ENCODE data around the gene SLC15A4. TPM values are rescaled to one million over a fixed set of nuclear protein-coding genes. Genes with fewer than 3 reads are reported as not detected.

SLC15A4 gene
- total RNA-seq, 1 donor from 2014 or later, result 20.3 TPM

DNA sequence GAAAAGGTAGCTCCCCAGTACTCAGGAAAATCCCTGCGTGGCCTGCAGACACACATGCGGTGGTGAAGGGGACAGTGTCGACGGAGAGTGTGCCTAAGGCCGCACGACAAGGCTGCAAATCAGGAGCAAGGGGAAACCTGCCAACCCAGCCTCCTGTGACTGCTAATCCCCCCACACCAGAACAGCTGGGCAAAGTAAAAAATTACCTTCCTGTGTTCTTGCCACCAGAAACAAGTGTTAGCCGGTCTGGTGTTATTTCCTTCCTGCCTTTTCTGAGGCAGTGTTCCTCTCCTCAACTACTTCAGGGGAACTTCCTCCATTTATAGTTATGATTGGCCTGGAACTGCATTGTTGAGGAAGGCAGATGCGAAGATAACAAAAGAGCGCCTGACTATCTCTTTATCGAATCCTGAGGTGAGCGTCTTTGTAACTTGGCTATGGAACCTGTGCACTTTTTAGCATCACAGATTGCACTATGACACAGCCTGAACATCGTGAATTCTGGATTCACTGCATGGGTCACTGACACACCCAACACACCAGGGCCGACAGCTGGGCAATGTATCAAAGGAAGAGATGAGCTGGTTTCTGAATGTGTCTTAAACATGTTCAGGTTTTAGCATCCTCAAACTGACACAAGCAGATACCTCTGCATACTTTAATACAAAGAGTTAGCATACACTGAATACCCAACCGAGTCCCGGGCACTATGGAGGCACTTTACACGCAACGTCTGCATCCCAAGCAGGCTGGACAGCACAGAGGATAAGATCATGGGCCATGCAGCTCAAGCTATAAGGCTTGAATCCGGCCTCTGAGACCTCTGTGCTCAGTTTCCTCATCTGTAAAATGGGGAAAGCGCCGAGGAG lies 28.9 kb downstream of the SLC15A4 start:
- peak in 1 of 2 donors; percentile 63 for DNase-seq (ENCODE audit: low read depth in 2 of 2)

DNA sequence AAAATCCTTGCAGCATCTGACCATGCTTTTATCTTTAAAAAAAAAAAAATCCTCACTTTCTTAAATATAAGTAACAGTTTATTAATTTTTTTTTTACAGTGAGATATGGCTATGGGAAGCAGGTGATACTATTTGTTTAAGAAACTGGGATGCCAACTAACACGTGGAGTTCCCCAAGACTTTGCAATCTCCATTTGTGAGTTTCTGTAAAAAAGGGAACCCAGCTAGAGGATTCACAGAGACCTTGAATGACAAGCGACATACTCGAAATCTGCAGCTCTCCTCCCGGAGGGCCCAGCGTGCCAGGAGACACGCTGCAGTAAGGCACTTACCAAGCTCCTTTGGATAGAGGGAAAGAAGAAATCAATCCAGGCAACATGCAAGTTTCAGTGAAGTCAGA lies 30.1 kb downstream of the SLC15A4 start:
- no peak for DNase-seq (ENCODE audit: low read depth in 2 of 2)

DNA sequence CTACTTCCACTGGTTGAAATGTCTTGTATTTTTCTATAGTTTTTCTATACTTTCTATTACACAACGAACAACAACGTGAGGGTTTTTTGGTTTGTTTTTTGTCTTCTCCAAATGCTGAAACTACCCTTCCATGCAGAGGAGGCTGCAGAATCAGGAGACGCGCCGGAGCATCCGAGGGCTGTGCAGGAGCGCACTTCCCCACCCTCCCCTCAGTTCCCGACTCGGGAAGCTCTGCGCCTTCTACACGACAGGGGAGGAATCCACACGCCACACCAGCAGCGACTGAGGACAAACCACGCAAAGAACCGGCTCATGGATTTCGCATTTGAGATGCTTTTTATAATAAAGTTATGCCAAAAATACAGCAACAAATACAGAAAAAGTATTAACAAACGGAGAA lies 30.9 kb downstream of the SLC15A4 start:
- no peak for DNase-seq (ENCODE audit: low read depth in 2 of 2)

DNA sequence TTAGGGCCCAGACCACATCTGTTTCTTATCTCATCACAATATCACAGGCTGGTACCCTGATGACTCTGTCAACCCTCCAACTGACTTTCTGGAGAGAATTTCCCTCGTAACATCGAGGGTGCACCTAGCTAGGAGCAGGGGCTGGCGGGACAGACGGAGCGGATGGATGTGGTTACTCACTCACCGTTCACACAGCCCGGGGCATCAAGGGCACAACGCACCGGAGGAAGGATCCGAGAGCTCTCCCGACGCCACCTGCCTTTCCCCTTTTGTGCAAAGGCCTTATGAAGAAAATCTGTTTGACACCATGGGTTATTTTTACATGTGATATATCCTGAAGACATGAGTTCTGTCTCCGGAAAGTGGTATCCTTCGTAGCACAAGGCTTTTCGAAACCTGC lies 31.4 kb downstream of the SLC15A4 start:
- no peak for DNase-seq (ENCODE audit: low read depth in 2 of 2)

DNA sequence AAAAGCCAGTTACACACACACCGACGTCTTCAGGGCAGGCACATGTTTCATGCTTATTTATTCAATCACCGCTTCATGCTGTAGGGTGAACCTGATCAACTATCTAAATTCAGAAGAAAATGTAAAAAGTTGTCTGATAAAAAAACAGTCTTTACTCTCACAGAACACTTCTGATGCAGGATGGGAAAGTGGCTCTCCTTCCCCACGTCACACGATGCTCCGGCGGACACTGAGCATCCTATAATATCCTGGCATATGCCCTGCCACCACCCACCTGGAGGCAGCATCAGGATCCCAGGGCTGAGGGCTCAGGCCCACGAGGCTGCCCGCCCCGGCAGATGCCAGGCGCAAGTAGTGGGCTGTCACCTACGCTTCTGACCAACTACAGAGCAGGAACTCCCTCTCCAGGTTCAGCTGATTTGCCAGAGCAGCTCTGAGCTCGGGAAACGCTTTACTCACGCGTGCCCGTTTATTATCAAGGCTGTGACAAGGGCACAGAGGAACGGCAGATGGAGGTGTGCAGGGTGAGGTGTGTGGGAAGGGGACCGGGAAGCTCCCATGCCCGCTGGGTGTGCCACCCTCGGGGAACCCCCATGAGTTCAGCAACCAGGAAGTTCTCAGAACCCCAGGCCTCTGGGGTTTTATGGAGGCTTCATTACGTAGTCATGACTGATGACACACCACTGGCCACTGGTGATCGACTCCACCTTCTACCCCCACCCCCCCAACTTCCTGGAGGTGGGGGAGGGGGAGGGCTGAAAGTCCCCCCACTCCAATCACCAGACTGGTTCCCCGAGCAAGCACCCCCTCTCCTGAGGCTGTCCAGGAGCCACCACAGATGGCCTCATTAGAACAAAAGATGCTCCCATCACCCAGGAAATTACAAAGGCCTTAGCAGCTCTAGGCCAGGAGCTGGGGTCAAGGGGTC lies 32.1 kb downstream of the SLC15A4 start:
- DNase-seq (ENCODE audit: low read depth in 2 of 2), result no peak

DNA sequence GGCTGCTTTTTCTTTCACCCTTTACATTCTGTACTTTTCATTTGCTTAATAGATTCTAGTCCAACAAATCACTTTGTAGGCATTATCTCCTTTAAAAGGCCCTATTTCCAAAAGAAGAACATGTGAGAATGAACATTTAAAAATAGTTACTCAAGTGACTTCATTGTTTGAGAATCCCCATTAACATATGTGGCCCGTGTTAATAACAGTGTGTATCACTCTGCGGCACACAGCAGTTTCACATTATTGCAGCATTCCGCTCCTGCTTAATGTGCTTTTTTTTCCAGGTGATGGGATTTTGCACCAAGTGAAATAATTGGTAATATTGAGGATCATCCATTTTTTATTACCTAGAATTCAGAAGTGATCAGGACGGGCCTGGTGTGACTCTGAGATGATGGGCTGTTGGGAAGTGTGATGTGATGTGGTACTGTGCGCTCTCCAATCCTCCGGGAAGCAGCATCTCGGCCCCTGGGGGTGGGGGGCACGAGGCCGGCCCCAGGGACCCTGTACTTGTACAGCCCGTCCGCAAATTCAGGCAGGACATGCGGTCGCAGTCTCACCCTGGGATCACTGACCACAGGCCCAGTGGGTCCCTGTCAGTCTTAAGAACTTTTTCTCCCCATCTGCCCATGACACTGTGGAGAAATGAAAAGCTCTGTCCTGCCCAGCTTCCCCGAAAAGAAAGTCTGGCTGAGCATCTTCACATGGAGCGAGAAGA lies 32.9 kb downstream of the SLC15A4 start:
- no peak for DNase-seq (ENCODE audit: low read depth in 2 of 2)

DNA sequence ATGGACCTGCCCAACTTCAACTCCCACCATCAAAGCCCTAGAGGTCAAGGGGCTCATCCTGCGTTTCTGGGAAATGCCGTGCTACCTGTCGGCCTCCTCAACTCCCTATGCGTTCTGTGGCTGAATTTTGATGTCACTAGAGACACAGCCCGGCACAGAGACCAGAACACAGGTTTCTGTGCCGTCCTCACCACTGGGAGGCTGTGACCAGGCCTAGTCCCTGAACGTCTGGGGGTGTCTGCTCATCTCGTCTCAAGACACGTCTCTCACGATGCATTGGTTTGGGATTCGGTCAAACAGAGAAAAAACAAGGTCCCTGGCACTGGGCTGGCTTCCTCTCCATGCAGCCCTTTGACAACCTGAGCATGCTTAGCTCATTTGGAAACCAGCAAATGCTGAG lies 33.5 kb downstream of the SLC15A4 start:
- no peak for DNase-seq (ENCODE audit: low read depth in 2 of 2)

DNA sequence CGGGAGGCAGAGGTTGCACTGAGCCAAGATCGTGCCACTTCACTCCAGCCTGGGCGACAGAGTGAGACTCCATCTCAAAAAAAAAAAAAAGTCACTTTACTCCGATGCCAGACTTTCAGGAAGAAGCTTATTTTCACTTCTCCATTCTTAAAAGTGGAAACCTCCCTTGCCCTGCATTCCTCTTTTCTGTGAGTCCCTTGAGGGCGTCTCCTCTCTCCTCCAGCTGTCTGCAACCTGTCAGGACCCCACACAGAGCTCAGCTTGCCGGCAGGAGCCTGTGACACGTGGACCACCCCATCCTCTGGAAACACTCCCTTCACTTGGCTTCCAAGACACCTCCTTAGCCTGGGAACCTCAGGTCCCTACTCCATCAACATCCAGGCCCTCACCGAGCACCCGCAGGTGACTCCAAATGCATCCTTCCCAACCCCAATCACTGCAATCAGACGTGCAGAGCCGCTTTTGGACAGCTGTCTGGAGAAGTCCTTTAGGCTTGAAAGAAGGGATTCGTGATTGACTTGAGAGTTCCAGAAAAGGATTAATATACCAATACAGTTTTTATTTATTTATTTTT lies 34.3 kb downstream of the SLC15A4 start:
- no peak for DNase-seq (ENCODE audit: low read depth in 2 of 2)

DNA sequence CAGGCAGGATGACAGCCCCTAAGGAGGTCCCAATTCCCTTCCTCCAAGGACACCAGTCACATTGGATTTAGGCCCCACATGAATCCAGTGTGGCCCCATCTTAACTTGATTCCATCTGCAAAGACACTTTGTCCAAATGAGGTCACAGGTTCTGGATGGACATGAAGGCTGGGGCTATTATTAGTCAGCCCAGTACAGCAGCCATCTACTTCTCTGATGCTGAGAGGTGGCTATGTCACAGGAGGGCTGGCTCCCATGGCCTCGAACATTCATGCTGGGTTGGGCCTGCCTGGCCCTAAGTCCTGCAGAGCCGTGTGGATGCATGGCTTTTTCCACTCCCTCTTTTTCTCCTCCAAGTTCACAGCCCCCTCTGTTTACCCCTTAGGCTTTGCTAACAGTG lies 35.9 kb downstream of the SLC15A4 start:
- DNase-seq (ENCODE audit: low read depth in 2 of 2), result no peak

DNA sequence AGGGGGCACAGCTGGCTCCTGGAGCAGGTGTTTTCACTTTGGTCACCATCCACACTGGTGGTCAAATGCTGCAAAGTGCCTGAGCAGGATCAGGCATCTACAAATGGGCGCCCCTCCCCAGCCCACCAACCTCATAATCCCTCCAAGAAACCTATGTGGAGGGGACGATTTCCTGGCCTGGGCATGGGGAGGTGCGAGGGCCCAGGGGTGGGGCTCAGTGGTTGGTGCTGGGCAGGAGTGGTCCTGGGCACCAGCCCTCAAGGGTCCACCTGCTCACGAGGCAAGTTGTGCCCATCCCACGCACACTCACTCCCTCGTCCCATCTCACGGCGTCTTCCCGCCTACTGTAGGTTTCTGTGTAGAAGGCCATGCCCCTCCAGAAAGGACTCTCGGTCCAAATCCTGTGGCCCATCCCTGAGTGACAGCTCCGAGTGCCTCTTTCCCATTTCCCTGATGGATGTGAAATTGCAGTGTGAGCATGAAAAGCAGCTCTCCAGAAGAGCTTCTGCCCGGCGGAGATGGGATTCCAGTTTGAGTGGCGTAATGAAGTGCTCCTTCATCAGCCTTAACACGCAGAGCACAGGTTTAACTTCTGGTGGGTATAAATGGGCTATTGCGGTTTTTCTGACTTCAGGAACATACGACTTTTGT lies 36.9 kb downstream of the SLC15A4 start:
- no peak for DNase-seq (ENCODE audit: low read depth in 2 of 2)

DNA sequence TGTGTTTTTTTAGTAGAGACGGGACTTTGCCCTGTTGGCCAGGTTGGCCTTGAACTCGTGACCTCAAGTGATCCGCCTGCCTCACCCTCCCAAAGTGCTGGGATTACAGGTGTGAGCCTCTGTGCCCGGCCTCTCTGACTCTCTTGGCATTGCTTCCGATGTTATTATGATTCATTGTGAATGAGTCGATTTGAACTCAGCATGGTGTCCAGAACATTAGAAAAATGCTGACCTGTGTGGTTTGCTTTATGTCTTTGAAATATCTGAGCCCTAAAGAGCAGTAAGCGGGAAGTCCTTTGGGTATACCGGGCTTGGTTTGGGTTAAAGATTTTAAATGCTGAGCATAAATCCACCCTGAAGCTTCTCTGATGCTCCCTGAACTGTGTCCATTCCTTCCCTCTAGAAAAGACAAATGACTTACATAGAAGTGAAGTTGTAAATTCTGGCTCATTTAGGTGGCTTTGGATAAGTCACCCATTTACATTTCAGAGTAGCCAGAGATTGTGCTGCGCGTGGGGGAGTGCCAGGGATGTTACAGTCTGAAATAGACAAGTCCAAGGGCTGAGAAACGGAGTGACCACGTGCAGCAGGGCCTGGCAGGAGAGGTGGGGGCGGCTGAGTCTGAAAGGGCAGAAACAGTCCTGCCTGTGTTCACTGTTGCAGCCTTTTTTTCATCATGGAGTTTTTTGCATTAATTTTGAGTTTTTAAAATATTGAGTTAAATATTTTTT lies 39.6 kb downstream of the SLC15A4 start:
- no peak for DNase-seq (ENCODE audit: low read depth in 2 of 2)

DNA sequence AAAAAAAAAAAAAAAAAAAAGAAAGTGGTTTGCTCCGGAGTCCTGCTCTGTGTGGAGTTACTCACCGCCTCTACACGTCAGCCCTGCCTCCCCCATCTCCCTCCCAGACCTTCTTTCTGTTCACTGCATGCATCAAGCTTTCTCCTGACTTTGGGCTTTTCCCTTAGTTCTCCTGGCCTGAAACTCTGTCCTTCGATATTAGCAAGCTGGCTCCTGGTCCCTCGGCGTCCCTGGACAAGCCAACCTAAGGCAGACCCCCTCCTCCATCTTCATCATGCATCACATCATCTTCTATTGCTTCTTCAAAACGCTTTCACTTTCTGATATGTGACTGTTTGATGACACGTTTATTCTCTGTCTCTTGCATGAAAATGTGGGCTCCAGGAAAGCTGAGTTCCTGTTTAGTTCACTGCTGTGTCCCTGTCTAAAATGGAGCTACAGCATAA lies 40.6 kb downstream of the SLC15A4 start:
- no peak for DNase-seq (ENCODE audit: low read depth in 2 of 2)

DNA sequence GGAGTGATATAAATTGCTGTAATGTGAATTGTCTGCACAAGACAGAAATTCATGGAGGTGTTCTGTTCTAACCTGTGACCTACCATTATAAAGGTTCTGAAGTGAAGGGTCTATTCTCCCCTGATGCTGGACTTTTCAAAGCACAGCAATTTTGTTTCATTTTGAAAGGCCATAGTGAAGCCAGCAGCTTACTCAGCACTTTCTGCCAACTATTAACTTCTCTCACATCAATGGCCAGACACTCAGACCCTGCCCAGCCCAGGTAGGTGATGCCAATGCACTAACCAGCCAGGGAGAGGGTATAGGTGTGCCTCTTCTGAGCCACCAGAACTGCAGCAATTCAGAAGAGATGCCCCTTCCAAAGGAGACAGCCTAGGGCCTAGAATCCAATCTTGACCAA lies 43.9 kb downstream of the SLC15A4 start:
- no peak for DNase-seq (ENCODE audit: low read depth in 2 of 2)

DNA sequence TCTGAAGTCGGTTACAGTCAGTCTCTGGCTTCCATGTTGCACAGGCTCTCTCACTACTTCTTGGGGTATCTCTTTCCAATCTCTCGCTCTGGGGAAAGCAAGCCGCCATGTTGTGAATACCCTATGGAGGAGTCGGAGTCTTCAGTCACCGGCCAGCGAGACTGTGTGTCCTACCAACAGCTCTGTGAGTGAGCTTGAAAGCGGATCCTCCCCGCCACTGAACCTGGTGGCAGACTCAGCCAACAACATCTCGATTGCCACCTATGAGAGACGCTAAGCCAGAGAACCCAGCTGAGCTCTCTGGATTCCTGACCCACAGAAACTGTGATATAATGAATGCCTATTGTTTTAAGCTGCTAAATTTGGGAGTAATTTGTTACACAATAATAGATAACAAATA lies 51.5 kb downstream of the SLC15A4 start:
- DNase-seq (ENCODE audit: low read depth in 2 of 2), result no peak

DNA sequence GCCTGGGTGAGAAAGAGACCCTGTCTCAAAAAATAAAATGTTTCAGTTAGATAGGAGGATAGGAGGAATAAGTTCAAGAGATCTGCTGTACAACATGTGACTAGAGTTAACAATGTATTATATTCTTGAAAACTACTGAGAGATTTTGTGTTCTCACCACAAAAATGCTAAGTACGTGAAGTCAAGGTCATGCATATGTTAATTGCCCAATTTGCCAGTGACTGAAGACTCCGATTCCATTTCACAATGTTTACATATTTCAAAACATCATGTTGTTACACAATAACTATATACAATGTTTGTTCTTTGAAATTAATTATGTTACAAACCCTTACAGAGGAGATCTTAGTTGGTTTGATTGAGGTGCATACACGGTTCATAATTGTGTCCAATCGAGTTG lies 52.1 kb downstream of the SLC15A4 start:
- DNase-seq (ENCODE audit: low read depth in 2 of 2), result no peak

DNA sequence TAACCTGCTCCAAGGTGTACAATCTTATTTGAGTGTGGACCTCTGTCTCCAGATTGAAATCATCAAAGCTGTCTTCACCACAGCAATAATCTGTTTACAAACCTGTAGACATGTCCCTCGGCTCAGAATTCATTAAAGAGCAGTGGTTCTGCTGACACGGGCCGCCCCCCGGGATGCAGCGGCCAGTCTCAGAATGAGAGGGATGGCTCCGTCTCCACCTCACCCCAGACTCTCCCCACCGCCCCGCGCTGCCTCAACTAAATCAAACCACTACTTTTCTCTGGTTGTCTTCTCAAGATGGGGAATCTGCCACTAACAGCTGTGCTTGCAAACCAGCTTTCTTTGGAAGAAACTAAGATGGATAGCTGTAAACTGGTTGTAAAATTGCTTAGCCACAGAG lies 56.2 kb downstream of the SLC15A4 start:
- DNase-seq (ENCODE audit: low read depth in 2 of 2), result no peak

DNA sequence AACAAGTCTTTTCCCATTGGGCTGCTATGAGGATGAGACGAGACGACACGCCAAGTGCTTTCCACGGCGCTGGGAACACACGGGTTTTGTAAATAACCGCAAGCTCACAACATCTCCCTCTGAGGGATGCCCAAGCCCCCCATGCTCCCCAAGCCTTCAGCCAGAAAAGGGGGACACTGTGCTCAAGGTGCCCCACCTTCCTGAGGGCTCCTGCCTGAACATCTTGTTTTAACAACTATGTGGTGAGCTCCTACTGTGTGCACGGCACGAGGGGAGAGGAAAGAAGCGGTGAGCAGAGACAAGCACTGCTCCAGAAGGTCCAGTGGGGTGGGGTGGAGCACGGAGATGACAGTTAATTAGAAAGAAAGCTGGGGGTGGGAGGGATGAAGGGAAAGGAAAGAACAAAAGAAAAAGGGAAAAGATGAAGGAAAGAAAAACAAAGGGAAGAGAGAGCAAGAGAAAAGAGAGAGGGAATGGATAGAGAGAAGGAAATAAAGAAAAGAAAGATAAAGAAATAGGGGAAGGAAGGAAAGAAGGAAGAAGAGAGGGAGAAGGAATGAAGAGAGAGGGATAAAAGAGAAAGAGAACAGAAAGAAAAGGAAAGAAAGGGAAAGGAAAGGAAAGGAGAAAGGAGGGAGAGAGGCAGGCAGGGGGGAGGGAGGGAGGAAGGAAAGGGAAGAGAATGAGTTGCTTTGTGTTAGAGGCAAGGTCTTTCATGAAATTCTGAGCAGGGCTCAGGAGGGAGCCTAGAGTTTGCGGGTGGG lies 56.8 kb downstream of the SLC15A4 start:
- no peak for DNase-seq (ENCODE audit: low read depth in 2 of 2)

DNA sequence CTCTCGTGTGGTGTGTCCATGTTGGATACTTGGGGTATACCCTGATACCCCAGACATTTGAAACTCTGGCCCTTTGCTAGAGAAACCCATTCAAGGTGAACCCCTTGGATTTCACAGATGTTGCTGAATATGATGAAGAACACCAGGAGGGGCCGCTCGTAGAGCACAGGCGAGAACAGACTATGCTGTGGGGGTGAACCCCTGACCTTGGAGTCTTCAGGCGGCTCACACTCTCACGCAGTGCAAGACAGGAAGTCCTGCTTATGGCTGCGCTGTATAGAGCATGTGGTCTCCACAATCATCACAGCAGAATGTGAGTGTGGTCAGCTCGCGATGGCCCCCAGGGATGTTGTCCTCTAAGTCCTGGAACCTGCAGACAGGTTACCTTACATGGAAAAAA lies 60.4 kb downstream of the SLC15A4 start:
- no peak for DNase-seq (ENCODE audit: low read depth in 2 of 2)

DNA sequence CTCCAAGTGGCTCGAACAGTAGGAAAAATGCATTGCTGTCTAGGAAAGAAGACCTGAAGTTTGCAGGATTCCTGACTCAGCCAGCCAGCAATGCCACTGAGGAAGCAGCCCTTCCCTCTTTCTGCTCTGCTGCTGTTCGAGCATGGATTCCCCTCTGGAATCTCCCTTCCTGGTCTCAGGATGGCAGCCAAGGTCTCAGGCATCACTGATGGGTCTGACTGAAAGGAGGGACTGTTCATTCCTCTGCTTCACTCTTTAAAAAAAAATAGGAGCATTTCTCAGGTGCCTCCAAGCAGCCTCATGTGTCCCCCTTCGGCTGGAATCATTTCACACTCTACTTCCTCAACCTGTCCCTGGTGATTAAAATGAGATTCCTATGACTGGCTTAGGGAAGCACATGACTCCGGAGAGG lies 62.4 kb downstream of the SLC15A4 start:
- DNase-seq (ENCODE audit: low read depth in 2 of 2), result no peak

DNA sequence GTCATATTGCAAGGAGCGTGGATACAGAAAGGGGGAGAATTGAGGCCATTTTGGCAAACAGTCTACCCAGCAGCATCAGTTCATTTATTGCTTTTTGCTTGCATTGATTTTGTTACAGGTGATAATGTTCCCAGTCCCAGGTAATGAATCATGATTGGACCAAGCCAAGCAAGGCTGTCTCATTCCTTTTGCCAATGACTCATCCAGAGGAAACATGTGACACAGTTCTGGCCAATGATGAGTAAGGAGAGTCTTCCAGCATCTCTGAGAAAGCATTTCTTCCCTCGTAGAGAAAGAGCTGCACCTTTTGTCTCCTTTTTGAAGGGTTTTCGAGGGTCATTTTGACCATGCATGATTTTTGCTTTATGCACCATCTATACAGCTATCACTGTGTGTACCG lies 68.2 kb downstream of the SLC15A4 start:
- no peak for DNase-seq (ENCODE audit: low read depth in 2 of 2)
